ENCODE measurements around the gene NLGN2.

The NLGN2 gene

GRCh38 chr17:7466639-7467341 is 59.1 kb downstream of the NLGN2 start:
- no peak for DNase-seq

- DNase-seq, result no peak
Observed at GRCh38 chr17:7467498-7467897, 59.9 kb downstream of the NLGN2 start.

GRCh38 chr17:7468290-7468689 is 60.6 kb downstream of the NLGN2 start:
- DNase-seq, result no peak

GRCh38 chr17:7468804-7469389 is 61.3 kb downstream of the NLGN2 start:
- DNase-seq, result no peak

Measured in stimulated activated CD4-positive, alpha-beta T cell treated with anti-CD3 and anti-CD28 coated beads, Interleukin-2, amount 100 ng/mL, for 24 hours (primary cell).